ENCODE data around the gene STAP2. TPM values are rescaled to one million over a fixed set of nuclear protein-coding genes. Genes with fewer than 3 reads are reported as not detected.

Gene STAP2
- total and polyA plus RNA-seq, 9 of the 15 experiments (the other 6 are each of a cell fraction or from before 2014, with no cell fraction given), result 1.2 to 9.8 (median 4.5) TPM

DNA sequence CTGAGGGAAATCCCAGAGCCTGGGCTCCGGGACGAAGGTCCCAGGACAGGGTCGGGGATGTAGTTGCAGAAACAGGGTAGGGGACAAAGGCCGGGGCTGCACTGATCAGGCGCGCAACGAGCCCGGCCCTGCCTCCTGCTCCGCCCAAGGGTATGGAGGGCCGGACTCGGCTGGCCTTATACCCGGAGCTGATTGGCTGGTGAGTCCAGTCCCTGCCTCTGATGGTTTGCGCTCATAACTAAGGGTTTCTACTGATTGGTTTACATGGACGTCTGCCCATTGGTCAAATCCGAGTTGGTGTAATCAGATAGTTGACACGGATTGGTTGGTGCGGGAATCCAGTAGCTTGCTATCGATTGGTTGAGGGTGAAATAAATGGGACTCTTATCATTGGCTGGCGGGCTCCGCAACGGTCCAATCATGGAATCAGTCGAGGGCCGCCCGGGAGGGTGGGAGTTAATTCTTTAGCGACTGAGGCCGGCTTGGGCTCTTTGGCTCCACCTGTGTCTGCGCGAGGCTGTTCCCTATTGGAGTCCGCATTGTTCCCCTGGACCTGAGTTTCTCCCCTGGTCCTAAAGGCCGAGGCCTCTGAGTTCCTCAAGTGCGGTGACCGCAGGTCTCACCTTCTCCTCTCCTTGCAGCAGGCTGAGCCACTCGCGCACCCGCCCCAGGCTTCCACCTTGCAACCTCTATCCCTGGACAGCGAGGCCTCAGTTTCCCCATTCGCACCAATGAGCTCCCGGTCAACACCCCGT is 4.2 kb upstream of the STAP2 start (continued):
- TF ChIP-seq, protein P1, sequence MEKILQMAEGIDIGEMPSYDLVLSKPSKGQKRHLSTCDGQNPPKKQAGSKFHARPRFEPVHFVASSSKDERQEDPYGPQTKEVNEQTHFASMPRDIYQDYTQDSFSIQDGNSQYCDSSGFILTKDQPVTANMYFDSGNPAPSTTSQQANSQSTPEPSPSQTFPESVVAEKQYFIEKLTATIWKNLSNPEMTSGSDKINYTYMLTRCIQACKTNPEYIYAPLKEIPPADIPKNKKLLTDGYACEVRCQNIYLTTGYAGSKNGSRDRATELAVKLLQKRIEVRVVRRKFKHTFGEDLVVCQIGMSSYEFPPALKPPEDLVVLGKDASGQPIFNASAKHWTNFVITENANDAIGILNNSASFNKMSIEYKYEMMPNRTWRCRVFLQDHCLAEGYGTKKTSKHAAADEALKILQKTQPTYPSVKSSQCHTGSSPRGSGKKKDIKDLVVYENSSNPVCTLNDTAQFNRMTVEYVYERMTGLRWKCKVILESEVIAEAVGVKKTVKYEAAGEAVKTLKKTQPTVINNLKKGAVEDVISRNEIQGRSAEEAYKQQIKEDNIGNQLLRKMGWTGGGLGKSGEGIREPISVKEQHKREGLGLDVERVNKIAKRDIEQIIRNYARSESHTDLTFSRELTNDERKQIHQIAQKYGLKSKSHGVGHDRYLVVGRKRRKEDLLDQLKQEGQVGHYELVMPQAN (IDR thresholded peaks at IDR 0.05; ENCODE audit: borderline replicate concordance), result peak; percentile 81
- TF ChIP-seq HOMEZ (CRISPR knock-in tag; IDR thresholded peaks at IDR 0.05) (peak; percentile 38; the same call in 1 of the 2 replicates), C11orf30 (IDR thresholded peaks at IDR 0.05; ENCODE audit: low read depth) (0 out of 2 replicates have a peak, but pooled peaks have one; percentile 27), CXXC5 (CRISPR knock-in tag; IDR thresholded peaks at IDR 0.05) (peak; percentile 90), CC2D1A (IDR thresholded peaks at IDR 0.05) (peak; percentile 99), HIVEP1 (CRISPR knock-in tag; IDR thresholded peaks at IDR 0.05) (peak; percentile 93), ZNF584 (CRISPR knock-in tag; IDR thresholded peaks at IDR 0.05; ENCODE audit: low read depth) (peak; percentile 99), YY1 (IDR thresholded peaks at IDR 0.05; ENCODE audit: borderline replicate concordance in 1 of 3, control insufficient read depth in 1 of 3, extremely low read depth in 1 of 3, insufficient read depth in 3 of 3, insufficient read length in 1 of 3, insufficient replicate concordance in 2 of 3, low read depth in 1 of 3, low read length in 2 of 3) (peak in 1 of 3 experiments; percentile 43), HDAC8 (tag; IDR thresholded peaks at IDR 0.05) (peak; percentile 74; the same call in 1 of the 2 replicates)
- TF ChIP-seq, protein P2, sequence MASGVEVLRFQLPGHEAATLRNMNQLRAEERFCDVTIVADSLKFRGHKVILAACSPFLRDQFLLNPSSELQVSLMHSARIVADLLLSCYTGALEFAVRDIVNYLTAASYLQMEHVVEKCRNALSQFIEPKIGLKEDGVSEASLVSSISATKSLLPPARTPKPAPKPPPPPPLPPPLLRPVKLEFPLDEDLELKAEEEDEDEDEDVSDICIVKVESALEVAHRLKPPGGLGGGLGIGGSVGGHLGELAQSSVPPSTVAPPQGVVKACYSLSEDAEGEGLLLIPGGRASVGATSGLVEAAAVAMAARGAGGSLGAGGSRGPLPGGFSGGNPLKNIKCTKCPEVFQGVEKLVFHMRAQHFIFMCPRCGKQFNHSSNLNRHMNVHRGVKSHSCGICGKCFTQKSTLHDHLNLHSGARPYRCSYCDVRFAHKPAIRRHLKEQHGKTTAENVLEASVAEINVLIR (CRISPR knock-in tag; IDR thresholded peaks at IDR 0.05), result peak; percentile 70; the same call in 1 of the 2 replicates
- TF ChIP-seq, protein P3, sequence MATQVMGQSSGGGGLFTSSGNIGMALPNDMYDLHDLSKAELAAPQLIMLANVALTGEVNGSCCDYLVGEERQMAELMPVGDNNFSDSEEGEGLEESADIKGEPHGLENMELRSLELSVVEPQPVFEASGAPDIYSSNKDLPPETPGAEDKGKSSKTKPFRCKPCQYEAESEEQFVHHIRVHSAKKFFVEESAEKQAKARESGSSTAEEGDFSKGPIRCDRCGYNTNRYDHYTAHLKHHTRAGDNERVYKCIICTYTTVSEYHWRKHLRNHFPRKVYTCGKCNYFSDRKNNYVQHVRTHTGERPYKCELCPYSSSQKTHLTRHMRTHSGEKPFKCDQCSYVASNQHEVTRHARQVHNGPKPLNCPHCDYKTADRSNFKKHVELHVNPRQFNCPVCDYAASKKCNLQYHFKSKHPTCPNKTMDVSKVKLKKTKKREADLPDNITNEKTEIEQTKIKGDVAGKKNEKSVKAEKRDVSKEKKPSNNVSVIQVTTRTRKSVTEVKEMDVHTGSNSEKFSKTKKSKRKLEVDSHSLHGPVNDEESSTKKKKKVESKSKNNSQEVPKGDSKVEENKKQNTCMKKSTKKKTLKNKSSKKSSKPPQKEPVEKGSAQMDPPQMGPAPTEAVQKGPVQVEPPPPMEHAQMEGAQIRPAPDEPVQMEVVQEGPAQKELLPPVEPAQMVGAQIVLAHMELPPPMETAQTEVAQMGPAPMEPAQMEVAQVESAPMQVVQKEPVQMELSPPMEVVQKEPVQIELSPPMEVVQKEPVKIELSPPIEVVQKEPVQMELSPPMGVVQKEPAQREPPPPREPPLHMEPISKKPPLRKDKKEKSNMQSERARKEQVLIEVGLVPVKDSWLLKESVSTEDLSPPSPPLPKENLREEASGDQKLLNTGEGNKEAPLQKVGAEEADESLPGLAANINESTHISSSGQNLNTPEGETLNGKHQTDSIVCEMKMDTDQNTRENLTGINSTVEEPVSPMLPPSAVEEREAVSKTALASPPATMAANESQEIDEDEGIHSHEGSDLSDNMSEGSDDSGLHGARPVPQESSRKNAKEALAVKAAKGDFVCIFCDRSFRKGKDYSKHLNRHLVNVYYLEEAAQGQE (IDR thresholded peaks at IDR 0.05; ENCODE audit: borderline replicate concordance), result peak; percentile 3; the same call in 1 of the 2 replicates
- TF ChIP-seq, protein P3 (CRISPR knock-in tag; IDR thresholded peaks at IDR 0.05; ENCODE audit: low read depth), result no peak; the same call in 1 of the 2 replicates
